ENCODE results near the gene CD46.

DNA sequence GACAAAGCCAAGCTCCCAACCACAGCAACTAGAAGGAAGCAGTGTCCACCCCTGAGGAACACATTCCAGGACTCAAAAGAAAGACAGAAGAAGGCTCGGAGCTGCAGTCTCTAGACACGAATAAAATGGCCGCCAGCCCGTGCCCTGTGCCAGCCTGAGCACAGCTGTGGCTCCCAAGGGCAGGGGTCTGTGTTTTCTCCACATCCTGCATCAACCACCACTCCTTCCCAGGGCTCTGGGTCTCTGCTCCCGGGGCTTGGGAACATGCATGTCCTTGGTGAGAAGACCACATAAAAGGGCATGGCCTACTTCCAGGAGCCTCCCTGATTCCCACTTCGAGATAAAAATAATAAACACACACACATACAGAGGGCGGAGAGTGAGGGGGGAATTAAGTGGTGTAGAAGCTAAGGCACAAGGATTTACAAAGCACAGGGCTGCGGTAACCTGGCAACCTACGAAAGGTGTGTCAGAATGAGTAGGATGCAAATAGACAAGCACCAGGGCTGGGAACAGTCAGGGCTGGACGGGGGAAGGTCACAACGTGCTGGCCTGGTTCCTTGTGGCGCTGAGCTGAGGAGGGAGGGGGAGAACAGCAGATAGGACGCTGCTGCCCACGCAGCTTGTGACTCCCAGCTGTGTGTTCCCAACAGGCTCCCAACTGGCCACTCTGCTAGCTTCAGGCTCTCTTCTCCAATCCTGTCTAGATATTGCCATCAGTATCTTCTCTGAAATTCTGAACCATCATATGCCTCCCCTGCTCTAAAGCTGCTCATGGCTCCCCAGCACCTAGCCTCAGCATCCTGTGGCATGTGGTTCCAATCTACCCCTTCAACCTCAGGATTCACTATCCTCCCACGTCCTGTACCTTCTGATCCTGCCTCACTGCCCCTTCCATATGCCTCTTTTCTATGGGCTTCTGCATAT lies 86.6 kb downstream of the CD46 start:
- TF ChIP-seq CTCF (conservative IDR thresholded peaks at IDR 0.05; ENCODE audit: low read depth, low read length): no peak
- no peak for TF ChIP-seq EZH2 (IDR thresholded peaks at IDR 0.05; ENCODE audit: low read length, unreplicated experiment)
- TF ChIP-seq EZH2phosphoT487 (IDR thresholded peaks at IDR 0.05; ENCODE audit: borderline replicate concordance, low read length): no peak

Measured in PC-3 (cell line).